Stimulated activated naive B cell treated with anti-CD40 and anti-IgM and Interleukin-4, amounts not matched to agents 10 μg/mL and 1 μg/mL and 100 μg/mL, for 72 hours (primary cell): ENCODE measurements around the gene EIF4EBP2.

Experiments
- ATAC-seq, 2 donors: fragments of 150-1000 bp; cut with Tn5 transposase; replicated peaks; 2 replicates each; pipeline ENCODE4 v1.10.0; 2021; ENCODE audit warnings: moderate library complexity in 1 of 2
- DNase-seq: peaks from one replicate; pipeline ENCODE4 v3.0.0; 2021
- H3K27ac Mint-ChIP-seq: one replicate; pipeline ENCODE4 v1.8.0; 2022; ENCODE audit warnings: mild to moderate bottlenecking, mixed read lengths
- H3K27me3 Mint-ChIP-seq, 2 donors: one replicate each; pipeline ENCODE4 v1.8.0; 2022; ENCODE audit warnings: mixed read lengths in 2 of 2
- H3K36me3 Mint-ChIP-seq, 2 donors: one replicate each; pipeline ENCODE4 v1.8.0; 2022; ENCODE audit warnings: mixed read lengths in 2 of 2, mild to moderate bottlenecking in 1 of 2
- H3K4me1 Mint-ChIP-seq, 2 donors: one replicate each; pipeline ENCODE4 v1.8.0; 2022; ENCODE audit warnings: mixed read lengths in 2 of 2, mild to moderate bottlenecking in 1 of 2
- H3K4me3 Mint-ChIP-seq, 2 donors: one replicate each; pipeline ENCODE4 v1.8.0; 2022; ENCODE audit warnings: mild to moderate bottlenecking in 2 of 2, mixed read lengths in 2 of 2, moderate library complexity in 1 of 2
- H3K9me3 Mint-ChIP-seq, 2 donors: one replicate each; pipeline ENCODE4 v1.8.0; 2022; ENCODE audit warnings: mixed read lengths in 2 of 2, mild to moderate bottlenecking in 1 of 2

EIF4EBP2 gene

DNA sequence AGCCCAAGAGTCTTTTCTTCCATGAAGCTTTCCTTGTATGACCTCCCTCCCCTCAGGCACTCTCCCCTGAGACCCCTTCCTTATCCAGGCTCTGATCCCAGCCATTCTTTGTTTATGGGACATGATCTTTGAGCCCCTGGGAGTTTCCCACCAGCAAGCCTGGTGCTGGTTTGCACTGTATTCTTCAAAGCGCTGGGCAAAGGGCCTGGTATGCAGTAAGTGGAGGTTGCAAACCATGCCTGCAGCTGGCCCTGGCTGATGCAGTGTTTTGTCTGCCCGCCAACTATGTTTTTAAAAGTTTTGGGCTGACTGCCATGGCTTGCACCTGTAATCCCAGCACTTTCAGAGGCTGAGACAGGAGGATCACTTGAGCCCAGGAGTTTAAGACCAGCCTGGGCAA is 44.3 kb downstream of the EIF4EBP2 start:
- peaks cover 13 to 16% of the 10 kb centered on the region in 2 donors for H3K27me3 Mint-ChIP-seq
- H3K9me3 Mint-ChIP-seq: no peaks in the 10 kb centered on the region
- no peaks in the 10 kb centered on the region for H3K36me3 Mint-ChIP-seq
- ATAC-seq: no peak
- no peaks in the 10 kb centered on the region for H3K4me1 Mint-ChIP-seq
- H3K27ac Mint-ChIP-seq: no peak overlapping the region
- no peak for DNase-seq
- H3K4me3 Mint-ChIP-seq: no peak overlapping the region

DNA sequence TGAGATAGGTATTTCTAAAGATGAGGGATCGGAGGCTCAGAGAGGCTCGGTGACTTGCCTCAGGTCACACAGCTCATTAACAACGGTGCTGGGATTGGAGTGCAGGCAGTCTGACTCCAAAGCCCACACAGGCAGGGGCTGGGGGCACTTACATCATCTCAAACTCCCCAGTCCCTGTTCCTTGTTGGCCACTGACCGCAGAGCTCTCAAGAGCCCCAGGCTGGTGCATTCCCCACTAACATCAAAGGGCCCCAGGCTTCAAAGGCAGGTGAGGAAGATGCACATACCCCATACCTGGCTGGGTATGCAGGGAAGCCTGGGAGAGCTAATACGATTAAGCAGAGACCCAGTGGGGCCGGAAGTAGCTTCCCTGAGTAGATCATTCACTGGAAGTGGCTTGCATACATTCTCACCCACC is 51.3 kb downstream of the EIF4EBP2 start:
- Mint-ChIP-seq H3K4me3 (no peak overlapping the region), H3K36me3 (no peaks in the 10 kb centered on the region), H3K9me3 (no peaks in the 10 kb centered on the region), H3K27me3 (peaks cover 35 to 57% of the 10 kb centered on the region in 2 donors), H3K4me1 (peaks cover 3 to 18% of the 10 kb centered on the region in 2 donors), H3K27ac (no peak overlapping the region)
- no peak for ATAC-seq
- no peak for DNase-seq

DNA sequence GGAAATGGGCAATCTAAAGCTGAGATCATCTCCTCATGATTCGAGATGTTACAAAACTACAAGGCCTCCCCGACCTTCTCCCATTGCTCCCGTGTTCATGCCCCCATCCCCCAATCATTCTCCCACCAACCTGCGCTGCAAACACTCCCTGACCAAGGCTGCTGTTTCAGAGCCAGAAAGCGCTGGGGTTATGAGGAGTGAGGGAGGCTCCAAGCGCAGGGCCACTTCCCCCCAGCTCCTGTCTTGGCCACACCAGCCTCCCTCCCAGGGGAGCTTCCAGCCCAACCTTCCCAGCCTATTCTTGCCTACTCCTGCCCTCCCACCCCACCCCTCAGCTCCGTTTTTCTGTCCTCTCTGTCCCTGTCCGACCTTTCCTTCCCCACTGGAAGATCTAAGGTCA is 52.2 kb downstream of the EIF4EBP2 start:
- H3K4me3 Mint-ChIP-seq: no peak overlapping the region
- H3K27me3 Mint-ChIP-seq: peaks cover 42 to 56% of the 10 kb centered on the region in 2 donors
- no peaks in the 10 kb centered on the region for H3K36me3 Mint-ChIP-seq
- DNase-seq (no peak), ATAC-seq (no peak)
- no peak overlapping the region for H3K27ac Mint-ChIP-seq
- H3K4me1 Mint-ChIP-seq: peaks cover 3 to 18% of the 10 kb centered on the region in 2 donors
- no peaks in the 10 kb centered on the region for H3K9me3 Mint-ChIP-seq

DNA sequence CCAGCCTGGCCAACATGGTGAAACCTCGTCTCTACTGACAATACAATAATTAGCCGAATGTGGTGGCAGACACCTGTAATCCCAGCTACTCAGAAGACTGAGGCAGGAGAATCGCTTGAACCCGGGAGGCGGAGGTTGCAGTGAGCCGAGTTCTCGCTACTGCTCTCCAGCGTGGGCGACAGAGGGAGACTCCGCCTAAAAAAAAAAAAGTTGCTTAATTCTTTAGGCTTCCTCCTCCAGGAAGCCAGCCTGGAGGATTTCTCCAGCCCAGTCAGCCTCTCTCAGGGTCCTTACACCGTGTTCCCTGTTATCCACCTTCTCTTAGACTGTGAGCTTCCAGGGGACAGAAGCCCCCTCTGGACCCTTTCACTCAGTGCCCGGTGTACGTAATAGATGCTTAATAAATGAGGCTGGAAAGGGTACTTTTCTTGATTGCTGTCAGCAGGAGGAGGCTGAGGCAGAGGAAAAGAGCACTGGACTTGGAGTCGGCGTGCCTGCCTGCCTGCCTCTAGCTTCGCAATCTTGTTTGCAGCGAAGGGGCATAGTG is 53.9 kb downstream of the EIF4EBP2 start:
- Mint-ChIP-seq H3K4me3 (peak overlapping the region; percentile 10 to 44), H3K27ac (no peak overlapping the region), H3K4me1 (peaks cover 3 to 18% of the 10 kb centered on the region in 2 donors), H3K27me3 (peaks cover 45 to 59% of the 10 kb centered on the region in 2 donors), H3K9me3 (no peaks in the 10 kb centered on the region), H3K36me3 (no peaks in the 10 kb centered on the region)
- no peak for DNase-seq
- no peak for ATAC-seq

DNA sequence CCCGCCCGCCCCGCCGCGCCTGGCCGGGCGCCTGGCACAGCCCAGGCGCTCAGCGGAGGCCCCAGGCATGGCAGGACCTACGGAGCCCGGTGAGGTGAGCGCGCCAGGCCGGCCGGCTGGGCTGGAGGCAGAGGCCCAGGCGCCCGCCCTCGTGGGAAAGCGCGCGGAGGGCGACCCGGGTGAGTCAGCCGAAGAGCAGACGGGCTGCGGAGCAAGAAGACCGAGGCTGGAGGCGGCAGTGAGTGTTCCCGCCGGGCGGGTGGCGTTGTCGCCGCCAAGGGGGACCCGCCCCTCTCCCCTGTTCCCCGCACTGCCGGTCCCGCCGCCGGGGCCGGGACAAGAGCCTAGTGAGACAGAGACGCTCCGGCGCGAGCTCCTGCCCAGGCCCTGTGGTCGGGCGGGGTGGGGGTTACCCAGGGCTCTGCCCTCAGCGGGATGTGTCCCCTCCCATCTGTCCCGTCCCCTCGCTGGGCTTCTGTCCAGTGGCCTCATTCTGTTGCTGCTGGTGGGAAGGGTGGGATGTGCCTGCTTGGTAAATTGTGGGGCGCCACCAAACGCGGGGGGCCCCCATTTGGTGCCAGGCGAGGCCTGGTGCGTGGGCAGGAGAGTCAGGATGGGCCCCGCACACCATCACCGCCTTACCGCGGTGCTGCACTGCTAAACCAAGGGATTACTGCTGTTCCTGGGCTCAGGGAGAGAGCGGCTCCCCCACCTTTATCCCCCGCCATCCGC is 54.5 kb downstream of the EIF4EBP2 start:
- Mint-ChIP-seq H3K27ac (no peak overlapping the region), H3K4me1 (peaks cover 3 to 18% of the 10 kb centered on the region in 2 donors), H3K27me3 (peaks cover 45 to 59% of the 10 kb centered on the region in 2 donors), H3K9me3 (no peaks in the 10 kb centered on the region), H3K4me3 (peak overlapping the region; percentile 39 to 44), H3K36me3 (no peaks in the 10 kb centered on the region)
- peak; percentile 20 for DNase-seq
- peak; percentile 70 for ATAC-seq

DNA sequence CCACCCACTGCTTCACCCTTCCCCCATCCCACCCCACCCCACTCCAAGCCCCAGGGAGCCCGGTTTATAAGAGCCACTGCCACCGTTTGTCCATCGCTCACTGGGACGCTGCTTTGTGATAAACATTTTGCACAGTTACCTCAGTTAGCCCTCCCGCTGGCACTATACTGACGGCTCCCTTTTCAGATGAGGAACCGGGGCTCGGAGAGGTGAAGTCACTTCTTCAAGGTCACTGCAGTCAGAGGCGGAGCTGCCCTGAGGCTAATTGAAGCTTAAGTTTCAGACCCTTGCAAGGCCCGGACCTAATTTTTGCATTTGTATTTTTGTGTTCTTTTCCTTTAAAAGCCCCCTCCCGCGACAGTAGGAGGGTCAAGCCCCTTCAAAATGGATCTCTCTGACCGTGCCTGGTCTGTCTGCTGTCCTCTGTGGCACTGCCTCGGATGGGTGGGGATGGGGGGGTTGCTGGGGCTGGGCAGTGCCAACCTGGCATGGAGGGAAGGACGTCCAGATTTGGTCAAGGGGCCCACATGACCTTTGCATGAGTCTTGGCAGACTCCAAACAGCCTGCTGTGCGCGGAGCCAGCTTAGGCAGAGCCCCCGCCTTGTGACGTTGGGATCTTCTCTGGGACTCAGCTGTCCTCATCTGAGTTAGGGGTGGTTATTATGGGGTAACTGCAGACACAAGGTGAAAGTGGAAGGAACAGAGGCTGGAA is 55.3 kb downstream of the EIF4EBP2 start:
- Mint-ChIP-seq H3K9me3 (no peaks in the 10 kb centered on the region), H3K36me3 (no peaks in the 10 kb centered on the region), H3K4me1 (peaks cover 3 to 18% of the 10 kb centered on the region in 2 donors), H3K4me3 (no peak overlapping the region), H3K27ac (no peak overlapping the region), H3K27me3 (peaks cover 45 to 59% of the 10 kb centered on the region in 2 donors)
- peak; percentile 34 to 42 for ATAC-seq
- no peak for DNase-seq

DNA sequence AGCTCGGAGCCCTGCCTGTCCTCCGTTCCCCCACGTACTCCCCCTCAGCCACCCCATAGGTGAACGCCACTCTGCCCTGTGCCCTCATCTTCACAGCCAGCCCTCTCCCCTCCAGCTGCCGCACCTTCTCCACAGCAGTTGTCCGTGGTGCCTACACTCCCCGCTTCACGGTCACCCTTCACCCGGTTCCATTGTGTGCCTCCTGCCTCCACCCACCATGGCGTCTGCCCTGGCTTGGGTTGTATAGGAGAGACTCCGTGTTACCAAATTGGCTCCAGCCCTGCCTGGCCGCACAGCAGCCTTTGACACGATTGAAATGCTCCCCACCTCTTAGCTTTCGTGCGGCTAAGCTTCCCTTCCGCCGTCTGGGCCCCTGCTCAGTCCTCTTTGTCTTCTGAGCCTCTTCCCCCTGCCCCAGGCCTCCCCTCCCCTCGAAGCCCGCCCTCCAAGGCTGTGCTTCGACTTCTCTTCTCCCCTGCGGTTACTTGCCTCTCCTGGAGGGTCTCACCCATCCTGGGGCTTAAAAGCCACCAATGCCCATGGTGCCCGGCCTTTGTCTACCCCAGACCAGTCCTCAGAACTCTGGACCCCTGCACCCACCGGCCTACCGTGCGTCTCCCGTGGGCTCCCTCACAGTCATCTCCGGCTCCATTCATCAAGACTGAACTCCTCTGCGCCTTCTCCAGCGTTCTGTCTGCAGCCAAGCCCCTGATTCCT is 56.0 kb downstream of the EIF4EBP2 start:
- H3K27me3 Mint-ChIP-seq: peaks cover 44 to 59% of the 10 kb centered on the region in 2 donors
- no peaks in the 10 kb centered on the region for H3K9me3 Mint-ChIP-seq

DNA sequence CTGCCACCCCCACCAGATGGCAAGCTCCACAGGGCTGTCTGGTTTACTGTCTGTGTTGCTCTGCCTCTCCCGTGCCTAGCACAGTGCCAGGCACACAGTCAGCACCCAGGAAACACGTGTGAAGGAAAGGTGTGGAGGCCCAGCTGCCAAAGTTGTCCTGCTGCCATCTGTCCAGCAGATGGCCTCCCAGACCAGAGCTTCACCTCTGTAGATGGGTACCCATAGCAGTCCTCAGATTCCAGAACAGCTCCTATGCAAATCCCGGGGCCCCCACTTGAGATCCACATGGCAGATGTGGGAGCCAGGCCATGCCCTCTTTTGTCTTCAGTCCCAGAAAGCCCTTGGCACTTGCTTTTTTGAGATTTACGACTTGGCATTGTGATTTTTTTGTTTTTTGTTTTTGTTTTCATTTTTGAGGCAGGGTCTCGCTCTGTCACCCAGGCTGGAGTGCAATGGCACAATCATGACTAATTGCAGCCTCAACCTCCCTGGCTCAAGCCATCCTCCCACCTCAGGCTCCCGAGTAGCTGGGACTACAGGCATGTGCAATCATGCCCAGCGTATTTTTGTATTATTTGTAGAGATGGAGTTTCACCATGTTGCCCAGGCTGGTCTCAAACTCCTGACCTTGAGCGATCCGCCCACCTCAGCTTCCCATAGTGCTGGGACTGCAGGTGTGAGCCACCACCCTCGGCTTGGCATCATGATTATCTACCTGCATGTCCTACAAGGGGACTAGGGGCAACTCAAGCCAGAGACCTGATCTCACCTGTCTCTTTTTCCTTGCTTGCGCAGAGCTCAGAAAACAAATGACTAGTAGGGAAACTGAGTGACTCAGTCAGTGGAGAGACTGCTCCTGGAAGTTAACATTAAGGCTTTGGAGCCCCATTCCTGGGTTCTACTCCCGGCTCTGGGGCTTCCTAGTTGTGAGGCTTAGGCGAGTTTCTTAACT is 57.7 kb downstream of the EIF4EBP2 start:
- Mint-ChIP-seq H3K4me3 (no peak overlapping the region), H3K27me3 (peaks cover 34 to 45% of the 10 kb centered on the region in 2 donors), H3K4me1 (peaks cover 3 to 18% of the 10 kb centered on the region in 2 donors), H3K27ac (no peak overlapping the region), H3K36me3 (no peaks in the 10 kb centered on the region), H3K9me3 (no peaks in the 10 kb centered on the region)
- peak; percentile 69 to 71 for ATAC-seq
- peak; percentile 35 for DNase-seq

More for the DNA sequence above, 56.0 kb downstream of the EIF4EBP2 start:
- no peaks in the 10 kb centered on the region for H3K36me3 Mint-ChIP-seq
- H3K27ac Mint-ChIP-seq: peak overlapping the region; percentile 53
- ATAC-seq (no peak), DNase-seq (no peak)
- H3K4me1 Mint-ChIP-seq: peaks cover 3 to 18% of the 10 kb centered on the region in 2 donors
- H3K4me3 Mint-ChIP-seq: no peak overlapping the region

DNA sequence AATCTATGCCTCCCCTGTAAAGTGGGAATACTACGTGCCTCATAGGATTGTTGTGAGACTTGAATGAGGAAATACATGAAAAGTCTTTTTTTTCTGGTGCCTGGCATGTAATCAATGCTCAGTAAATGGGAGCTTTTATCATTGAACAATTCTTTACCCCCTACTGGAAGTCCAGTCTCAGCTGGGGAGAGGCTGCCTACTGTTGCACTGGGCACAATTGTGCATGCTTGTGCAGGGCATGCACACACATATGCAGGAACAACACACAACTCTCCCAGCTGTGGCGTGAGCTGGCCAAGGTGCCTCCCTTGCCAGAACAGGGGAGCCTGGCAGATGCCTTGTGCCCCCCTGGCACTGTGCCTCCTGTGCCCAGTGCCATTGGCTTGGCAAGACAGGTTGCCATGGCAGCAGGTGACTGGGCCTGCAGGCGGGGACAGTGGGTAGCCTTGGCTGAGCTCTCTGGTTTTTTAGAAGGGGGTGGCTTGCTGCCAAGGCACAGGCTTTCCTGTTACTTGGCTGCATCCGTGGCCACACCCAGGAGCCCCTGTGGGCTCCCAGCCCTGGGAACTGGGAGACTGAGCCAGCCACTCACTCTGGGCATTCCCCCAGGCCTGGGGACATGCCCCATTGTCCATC is 58.5 kb downstream of the EIF4EBP2 start:
- Mint-ChIP-seq H3K27me3 (peaks cover 29 to 37% of the 10 kb centered on the region in 2 donors), H3K4me3 (no peak overlapping the region), H3K27ac (no peak overlapping the region), H3K4me1 (peaks cover 2 to 16% of the 10 kb centered on the region in 2 donors), H3K9me3 (no peaks in the 10 kb centered on the region), H3K36me3 (no peaks in the 10 kb centered on the region)
- ATAC-seq (no peak), DNase-seq (no peak)

DNA sequence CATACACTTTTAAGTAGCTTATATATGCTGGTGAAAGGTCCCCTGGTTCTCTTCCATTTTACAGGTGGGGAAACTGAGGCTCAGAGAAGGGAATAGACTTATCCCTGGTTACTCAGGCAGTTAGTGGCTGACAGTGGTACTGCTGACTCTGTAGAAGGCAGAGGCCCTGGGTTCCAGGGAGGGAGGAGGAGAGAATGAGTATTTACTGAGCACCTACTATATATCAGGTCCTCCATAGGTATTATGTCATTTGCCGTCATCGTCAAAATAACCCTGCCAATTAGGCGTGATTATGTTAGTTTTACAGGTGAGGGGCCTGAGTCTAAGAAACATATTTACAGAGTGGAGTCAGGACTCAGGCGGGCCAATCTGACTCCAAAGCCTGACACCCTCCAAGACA is 61.3 kb downstream of the EIF4EBP2 start:
- DNase-seq (no peak), ATAC-seq (no peak)
- no peak overlapping the region for H3K4me3 Mint-ChIP-seq
- no peaks in the 10 kb centered on the region for H3K36me3 Mint-ChIP-seq
- H3K27me3 Mint-ChIP-seq: peaks cover 9 to 17% of the 10 kb centered on the region in 2 donors
- H3K9me3 Mint-ChIP-seq: no peaks in the 10 kb centered on the region
- peaks cover 0 to 5% of the 10 kb centered on the region in 2 donors for H3K4me1 Mint-ChIP-seq
- no peak overlapping the region for H3K27ac Mint-ChIP-seq

DNA sequence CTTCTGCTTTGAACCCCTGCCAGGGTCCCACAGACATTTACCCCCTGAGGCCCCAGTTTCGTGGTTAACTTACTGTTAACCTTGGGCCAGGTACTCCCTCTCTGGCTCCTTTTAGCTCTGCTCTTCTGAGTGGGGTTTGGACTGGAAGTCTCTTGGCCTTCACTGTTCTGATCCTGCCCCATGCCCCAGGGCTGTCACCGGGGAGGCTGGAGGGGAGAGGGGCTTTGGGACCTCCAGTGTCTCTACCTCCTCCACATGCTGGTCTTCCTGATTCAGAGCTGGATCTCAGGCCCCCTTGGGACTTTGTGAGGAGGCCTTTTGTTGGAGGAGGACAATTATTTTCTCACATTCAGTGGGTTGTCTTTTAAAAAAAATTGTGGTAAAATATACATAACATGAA is 61.9 kb downstream of the EIF4EBP2 start:
- Mint-ChIP-seq H3K4me1 (peaks cover 0 to 5% of the 10 kb centered on the region in 2 donors), H3K9me3 (no peaks in the 10 kb centered on the region), H3K4me3 (no peak overlapping the region), H3K27ac (no peak overlapping the region), H3K36me3 (no peaks in the 10 kb centered on the region), H3K27me3 (peaks cover 5 to 12% of the 10 kb centered on the region in 2 donors)
- DNase-seq (no peak), ATAC-seq (no peak)

DNA sequence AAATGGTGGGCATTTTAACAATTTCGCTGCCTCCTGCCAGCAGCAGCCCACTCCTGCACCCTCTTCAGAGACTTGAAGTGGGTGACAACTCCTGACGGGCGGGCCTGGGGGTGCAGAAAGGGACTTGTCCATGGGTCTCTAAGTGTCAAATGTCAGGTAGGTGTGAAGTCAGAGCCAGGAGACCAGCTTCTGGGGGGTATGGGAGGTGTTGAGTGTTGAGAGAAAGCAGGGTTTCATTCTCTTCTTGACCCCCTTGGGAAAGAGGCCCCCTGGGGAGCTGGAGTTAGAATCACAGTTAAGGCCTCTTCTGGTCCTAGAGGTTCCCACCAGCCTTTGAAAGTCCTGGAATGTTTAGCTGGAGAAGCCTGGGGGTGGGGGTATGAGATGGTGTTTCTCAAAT is 63.0 kb downstream of the EIF4EBP2 start:
- DNase-seq: no peak
- H3K9me3 Mint-ChIP-seq: no peaks in the 10 kb centered on the region
- H3K36me3 Mint-ChIP-seq: no peaks in the 10 kb centered on the region
- H3K27ac Mint-ChIP-seq: no peak overlapping the region
- peaks cover 0 to 5% of the 10 kb centered on the region in 2 donors for H3K4me1 Mint-ChIP-seq
- H3K4me3 Mint-ChIP-seq: no peak overlapping the region
- ATAC-seq: no peak
- H3K27me3 Mint-ChIP-seq: peaks cover 0 to 6% of the 10 kb centered on the region in 2 donors
